Activated CD8-positive, alpha-beta T cell treated with anti-CD3 and anti-CD28 coated beads for 36 hours (primary cell): ENCODE measurements around the gene ABI3. TPM values are rescaled to one million over a fixed set of nuclear protein-coding genes. Genes with fewer than 3 reads are reported as not detected.
"Not testable (repeated sequence)": the region's sequence is repeated elsewhere in the genome, so short reads cannot be mapped to it uniquely, and the experiment has no call there.

Experiments used
- ATAC-seq: fragments of 200-7000 bp; cut with Tn5 transposase; one replicate; pipeline ENCODE4 v1.10.0; 2021; ENCODE audit warnings: mild to moderate bottlenecking, moderate library complexity
- CTCF ChIA-PET: fragments of 350-600 bp; sonication (Branson Sonifier 250); formaldehyde crosslinking; loops from one replicate; lab custom pipeline; 2021; ENCODE audit warnings: antibody characterized with exemption; lab: Charles Lee
- POLR2A ChIA-PET: fragments of 350-600 bp; sonication (Branson Sonifier 250); formaldehyde crosslinking; loops from one replicate; lab custom pipeline; 2021; ENCODE audit warnings: antibody characterized with exemption; lab: Charles Lee
- DNase-seq: peaks from one replicate; pipeline ENCODE4 v3.0.0-alpha.2; 2020
- H3K27ac Mint-ChIP-seq: one replicate; pipeline ENCODE4 v1.8.0; 2021; ENCODE audit warnings: mild to moderate bottlenecking, mixed read lengths
- H3K27me3 Mint-ChIP-seq: one replicate; pipeline ENCODE4 v1.8.0; 2021; ENCODE audit warnings: mixed read lengths
- H3K36me3 Mint-ChIP-seq: one replicate; pipeline ENCODE4 v1.8.0; 2021; ENCODE audit warnings: low read depth, mixed read lengths
- H3K4me1 Mint-ChIP-seq: one replicate; pipeline ENCODE4 v1.8.0; 2021; ENCODE audit warnings: low read depth, mixed read lengths
- H3K4me3 Mint-ChIP-seq: one replicate; pipeline ENCODE4 v1.8.0; 2021; ENCODE audit warnings: mild to moderate bottlenecking, moderate library complexity, mixed read lengths
- H3K9me3 Mint-ChIP-seq: one replicate; pipeline ENCODE4 v1.8.0; 2021; ENCODE audit warnings: mixed read lengths
- intact Hi-C: fragments of 100-400 bp; cut with micrococcal nuclease; formaldehyde crosslinking; loops from one replicate; pipeline ENCODE4 v1.10.0; 2022
- total RNA-seq, 2 experiments: library from RNA; stranded (reverse); gene quantifications; one replicate each; pipeline ENCODE4 v1.2.3, GENCODE V29; 2021
- TF ChIP-seq, protein P1 (sequence below): fragments of 200-600 bp; IDR thresholded peaks from one replicate; pipeline ENCODE4 v1.8.0; 2022; ENCODE audit warnings: antibody characterized with exemption, mild to moderate bottlenecking

The ABI3 gene
- total RNA-seq, 2 experiments from 2014 or later, result 39.3 to 45.1 TPM

DNA sequence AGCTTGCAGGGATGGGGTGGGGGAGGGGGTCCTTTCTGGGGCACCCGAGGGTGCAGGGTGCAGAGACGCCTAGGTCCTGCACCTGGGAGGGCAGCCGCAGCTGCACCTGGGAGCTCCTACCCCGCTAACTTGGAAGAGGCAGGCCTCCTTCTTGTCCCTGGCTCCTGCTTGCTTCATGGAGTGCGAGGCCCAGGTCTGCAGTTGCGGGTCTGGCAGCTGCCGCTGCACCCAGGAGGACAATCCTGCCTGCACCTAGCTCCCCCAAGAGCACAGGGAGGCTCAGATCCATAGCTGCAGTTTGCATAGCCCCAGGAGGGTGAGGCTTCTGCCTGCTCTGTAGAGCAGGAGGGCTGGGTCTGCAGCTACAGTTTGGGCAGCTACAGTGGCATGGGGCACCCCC, 26.7 kb upstream of the ABI3 start:
- Mint-ChIP-seq H3K27me3 (no peaks in the 10 kb centered on the region), H3K4me3 (no peak overlapping the region), H3K36me3 (peaks cover 3% of the 10 kb centered on the region), H3K27ac (no peak overlapping the region), H3K9me3 (peaks cover 12% of the 10 kb centered on the region), H3K4me1 (peaks cover 4% of the 10 kb centered on the region)
- DNase-seq (no peak), ATAC-seq (no peak)
- TF ChIP-seq, protein P1, sequence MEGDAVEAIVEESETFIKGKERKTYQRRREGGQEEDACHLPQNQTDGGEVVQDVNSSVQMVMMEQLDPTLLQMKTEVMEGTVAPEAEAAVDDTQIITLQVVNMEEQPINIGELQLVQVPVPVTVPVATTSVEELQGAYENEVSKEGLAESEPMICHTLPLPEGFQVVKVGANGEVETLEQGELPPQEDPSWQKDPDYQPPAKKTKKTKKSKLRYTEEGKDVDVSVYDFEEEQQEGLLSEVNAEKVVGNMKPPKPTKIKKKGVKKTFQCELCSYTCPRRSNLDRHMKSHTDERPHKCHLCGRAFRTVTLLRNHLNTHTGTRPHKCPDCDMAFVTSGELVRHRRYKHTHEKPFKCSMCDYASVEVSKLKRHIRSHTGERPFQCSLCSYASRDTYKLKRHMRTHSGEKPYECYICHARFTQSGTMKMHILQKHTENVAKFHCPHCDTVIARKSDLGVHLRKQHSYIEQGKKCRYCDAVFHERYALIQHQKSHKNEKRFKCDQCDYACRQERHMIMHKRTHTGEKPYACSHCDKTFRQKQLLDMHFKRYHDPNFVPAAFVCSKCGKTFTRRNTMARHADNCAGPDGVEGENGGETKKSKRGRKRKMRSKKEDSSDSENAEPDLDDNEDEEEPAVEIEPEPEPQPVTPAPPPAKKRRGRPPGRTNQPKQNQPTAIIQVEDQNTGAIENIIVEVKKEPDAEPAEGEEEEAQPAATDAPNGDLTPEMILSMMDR, result no peak
- POLR2A ChIA-PET, result interaction anchor here (0.9 kb wide), 1 partner anchor 8 kb away, joined by 3 read pairs; no protein-coding TSS in a partner anchor
- CTCF ChIA-PET, result interaction anchor here (10.3 kb wide), 1 partner anchor 44 kb away, joined by 210 read pairs; the partner anchor contains the start of gene PHOSPHO1
- intact Hi-C loops, result no loop called here

DNA sequence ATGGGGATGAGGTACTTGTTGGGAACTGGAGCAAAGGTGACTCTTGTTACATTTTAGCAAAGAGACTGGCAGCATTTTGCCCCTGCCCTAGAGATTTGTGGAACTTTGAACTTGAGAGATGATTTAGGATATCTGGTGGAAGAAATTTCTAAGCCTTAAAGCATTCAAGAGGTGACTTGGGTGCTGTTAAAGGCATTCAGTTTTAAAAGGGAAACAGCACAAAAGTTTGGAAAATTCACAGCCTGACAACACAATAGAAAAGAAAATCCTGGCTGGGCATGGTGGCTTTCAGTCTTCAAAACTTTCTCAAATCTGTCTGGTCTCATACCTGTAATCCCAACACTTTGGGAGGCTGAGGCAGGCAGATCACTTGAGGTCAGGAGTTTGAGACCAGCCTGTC, 26.0 kb upstream of the ABI3 start:
- H3K4me3 Mint-ChIP-seq, result not testable (repeated sequence)

DNA sequence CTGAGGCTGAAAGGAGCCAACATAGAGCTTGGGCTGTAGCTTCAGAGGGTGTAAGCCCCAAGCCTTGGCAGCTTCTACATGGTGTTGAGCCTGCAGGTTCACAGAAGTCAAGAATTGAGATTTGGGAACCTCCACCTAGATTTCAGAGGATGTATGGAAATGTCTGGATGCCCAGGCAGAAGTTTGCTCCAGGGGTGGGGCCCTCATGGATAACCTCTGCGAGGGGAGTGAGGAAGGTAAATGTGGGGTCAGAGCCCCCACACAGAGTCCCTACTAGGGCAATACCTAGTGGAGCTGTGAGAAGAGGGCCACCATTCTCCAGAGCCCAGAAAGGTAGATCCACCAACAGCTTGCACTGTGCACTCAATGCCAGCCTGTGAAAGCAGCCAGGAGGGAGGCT, 25.1 kb upstream of the ABI3 start:
- intact Hi-C loops, H3K27me3 Mint-ChIP-seq, H3K4me1 Mint-ChIP-seq, ATAC-seq, H3K27ac Mint-ChIP-seq, H3K36me3 Mint-ChIP-seq, DNase-seq, H3K4me3 Mint-ChIP-seq: not testable (repeated sequence)
- H3K9me3 Mint-ChIP-seq, result peaks cover 12% of the 10 kb centered on the region
- ChIA-PET CTCF (interaction anchor here (1.9 to 10.3 kb wide), 2 partner anchors 37 to 43 kb away, joined by 6 to 210 read pairs; partner anchors contain the start of gene PHOSPHO1), POLR2A (interaction anchor here (0.6 to 1.2 kb wide), 2 partner anchors 39 to 156 kb away, joined by 4 to 5 read pairs; no protein-coding TSS in a partner anchor)

More for the DNA sequence above, 26.0 kb upstream of the ABI3 start:
- H3K4me1 Mint-ChIP-seq, DNase-seq, H3K36me3 Mint-ChIP-seq, H3K27me3 Mint-ChIP-seq, H3K27ac Mint-ChIP-seq, intact Hi-C loops, ATAC-seq: not testable (repeated sequence)
- ChIA-PET POLR2A (interaction anchor here (1.2 kb wide), 1 partner anchor 40 kb away, joined by 4 read pairs; no protein-coding TSS in a partner anchor), CTCF (interaction anchor here (10.3 kb wide), 1 partner anchor 43 kb away, joined by 210 read pairs; the partner anchor contains the start of gene PHOSPHO1)
- peaks cover 12% of the 10 kb centered on the region for H3K9me3 Mint-ChIP-seq

DNA sequence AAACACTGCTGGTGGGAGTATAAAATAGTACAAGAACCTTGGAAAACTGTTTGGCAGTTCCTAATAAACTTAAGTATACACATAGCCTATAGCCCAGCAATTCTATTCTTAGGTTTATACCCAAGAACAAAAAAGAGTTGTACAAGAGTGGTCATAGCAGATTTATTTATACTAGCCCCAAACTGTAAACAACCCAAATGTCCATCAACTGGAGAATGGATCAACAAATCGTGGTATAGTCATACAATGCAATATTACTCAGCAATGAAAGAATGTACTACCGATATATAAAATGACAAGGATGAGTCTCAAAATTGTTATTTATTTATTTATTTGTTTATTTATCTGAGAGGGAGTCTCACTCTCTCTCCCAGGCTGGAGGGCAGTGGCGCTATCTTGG, 23.2 kb upstream of the ABI3 start:
- Mint-ChIP-seq H3K27me3 (no peaks in the 10 kb centered on the region), H3K27ac (no peak overlapping the region), H3K4me3 (no peak overlapping the region), H3K9me3 (peaks cover 12% of the 10 kb centered on the region), H3K4me1 (peaks cover 6% of the 10 kb centered on the region), H3K36me3 (peaks cover 7% of the 10 kb centered on the region)
- POLR2A ChIA-PET, result no interaction called here
- CTCF ChIA-PET, result interaction anchor here (10.3 kb wide), 1 partner anchor 41 kb away, joined by 210 read pairs; the partner anchor contains the start of gene PHOSPHO1
- intact Hi-C loops, result no loop called here
- TF ChIP-seq, protein P1, result no peak
- no peak for DNase-seq
- no peak for ATAC-seq

DNA sequence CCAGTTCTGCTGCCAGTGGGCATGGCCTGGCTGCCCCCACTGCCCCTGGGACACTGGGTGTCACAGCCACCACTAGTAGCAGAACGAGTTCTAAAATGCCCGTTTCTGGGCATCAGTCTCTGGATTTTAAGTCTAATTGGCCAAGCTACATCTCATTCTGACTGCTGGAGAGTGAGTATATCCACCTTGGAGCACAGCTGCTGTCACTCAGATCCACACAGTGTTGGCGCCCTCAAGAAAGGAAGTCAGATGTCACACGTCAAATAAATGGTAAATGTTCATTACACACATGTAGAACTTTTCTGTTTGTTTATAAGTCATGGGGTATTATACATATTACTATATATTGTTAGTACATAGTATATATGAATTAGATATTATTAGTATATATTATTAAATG, 19.6 kb upstream of the ABI3 start:
- peak overlapping the region; percentile 40 for H3K4me3 Mint-ChIP-seq
- H3K4me1 Mint-ChIP-seq, result peaks cover 30% of the 10 kb centered on the region
- H3K9me3 Mint-ChIP-seq, result peaks cover 1% of the 10 kb centered on the region
- no peaks in the 10 kb centered on the region for H3K27me3 Mint-ChIP-seq
- no peak for ATAC-seq
- peak overlapping the region; percentile 71 for H3K27ac Mint-ChIP-seq
- TF ChIP-seq, protein P1, result no peak
- intact Hi-C loops, result no loop called here
- no peak for DNase-seq
- peaks cover 7% of the 10 kb centered on the region for H3K36me3 Mint-ChIP-seq
- POLR2A ChIA-PET, result interaction anchor here (0.5 to 6.2 kb wide), 12 partner anchors 8 to 151 kb away, joined by 3 to 57 read pairs (median 9); partner anchors contain the start of genes ABI3, GNGT2 and PHOSPHO1
- CTCF ChIA-PET, result interaction anchor here (2.8 to 14.8 kb wide), 4 partner anchors 10 to 36 kb away, joined by 11 to 126 read pairs (median 52); partner anchors contain the start of genes ABI3 and GNGT2

DNA sequence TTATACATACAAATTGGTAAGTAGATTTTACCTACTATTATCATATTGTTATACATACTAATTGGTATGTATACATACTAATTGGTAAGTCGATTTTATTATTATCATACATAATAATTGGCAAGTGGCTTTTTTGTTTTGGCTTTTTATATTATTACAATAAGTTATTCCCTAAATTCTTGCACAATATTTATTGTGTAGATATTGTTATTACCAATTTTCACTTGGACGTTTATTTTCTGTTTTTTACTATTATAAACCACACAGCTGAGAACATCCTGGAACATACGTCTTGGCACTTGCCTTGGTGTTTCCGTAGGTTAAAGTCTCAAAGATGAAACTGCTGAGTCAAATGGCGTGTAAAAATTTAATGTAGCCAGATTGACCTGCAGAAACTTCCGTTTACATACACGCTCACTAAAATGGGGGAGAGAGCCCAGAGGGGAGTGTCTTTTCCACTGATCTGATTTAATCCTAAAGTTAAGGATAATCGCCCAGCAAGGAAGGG, 19.0 kb upstream of the ABI3 start:
- Mint-ChIP-seq H3K36me3 (peaks cover 7% of the 10 kb centered on the region), H3K4me3 (peak overlapping the region; percentile 96), H3K9me3 (no peaks in the 10 kb centered on the region), H3K27ac (peak overlapping the region; percentile 99), H3K27me3 (no peaks in the 10 kb centered on the region), H3K4me1 (peaks cover 31% of the 10 kb centered on the region)
- intact Hi-C loops, result no loop called here
- DNase-seq, result no peak
- ChIA-PET POLR2A (interaction anchor here (0.5 to 6.2 kb wide), 13 partner anchors 8 to 283 kb away, joined by 3 to 57 read pairs (median 3); partner anchors contain the start of genes ABI3, GNGT2, PHOSPHO1 and UBE2Z), CTCF (interaction anchor here (1.3 to 14.8 kb wide), 5 partner anchors 10 to 98 kb away, joined by 3 to 126 read pairs (median 45); partner anchors contain the start of genes ABI3 and GNGT2)
- TF ChIP-seq, protein P1, result no peak
- peak; percentile 1 for ATAC-seq
